Panc1 (cell line): ENCODE data around the gene UBE2Q2. TPM values are rescaled to one million over a fixed set of nuclear protein-coding genes. Genes with fewer than 3 reads are reported as not detected.
A peak's percentile ranks its signal among the peaks of the same experiment; 100 is the strongest.

Source experiments
- ATAC-seq: fragments of 200-7000 bp; cut with Tn5 transposase; 2 replicates; pipeline ENCODE4 v1.9.1; 2020; ENCODE audit warnings: mild to moderate bottlenecking, moderate library complexity
- BruUV-seq: library from RNA; stranded (reverse); fragments of 400-500 nt; replicated peaks from 2 replicates; lab custom pipeline; 2021; lab: Mats Ljungman, UMichigan
- CTCF ChIA-PET: fragments of 300-600 bp; sonication (Branson Sonifier 250); formaldehyde crosslinking; loops from one replicate; lab custom pipeline; 2022; ENCODE audit warnings: antibody characterized with exemption; lab: Charles Lee
- POLR2A ChIA-PET: fragments of 300-600 bp; sonication (Branson Sonifier 250); formaldehyde crosslinking; loops from one replicate; lab custom pipeline; 2022; ENCODE audit warnings: antibody characterized with exemption; lab: Charles Lee
- DNase-seq: peaks from one replicate; pipeline ENCODE4 v3.0.0-alpha.2; 2010; ENCODE audit warnings: low read depth, low spot score
- H3K27ac ChIP-seq: 2 replicates; pipeline ENCODE4 v1.5.1; 2011; ENCODE audit warnings: mild to moderate bottlenecking, low read length, inconsistent platforms
- H3K27me3 ChIP-seq: fragments of 200-500 bp; sonication (Bioruptor generic); 2 replicates; pipeline ENCODE4 v1.6.0; 2014; ENCODE audit warnings: low read length, inconsistent platforms; ENCODE audit not compliant: control insufficient read depth, insufficient read depth
- H3K36me3 ChIP-seq: fragments of 200-500 bp; sonication (Bioruptor generic); 2 replicates; pipeline ENCODE4 v1.5.1; 2014; ENCODE audit warnings: inconsistent platforms, mild to moderate bottlenecking, low read length, moderate library complexity; ENCODE audit not compliant: control insufficient read depth, insufficient read depth
- H3K4me1 ChIP-seq: 2 replicates; pipeline ENCODE4 v1.5.1; 2011; ENCODE audit warnings: inconsistent platforms, mild to moderate bottlenecking, low read length, moderate library complexity; ENCODE audit not compliant: control insufficient read depth, insufficient read depth
- H3K4me3 ChIP-seq, 2 experiments: 2 replicates each; pipeline ENCODE4 v1.5.1; 2011 to 2012; ENCODE audit warnings: low read depth in 2 of 2, low read length in 2 of 2, mild to moderate bottlenecking in 2 of 2, inconsistent platforms in 1 of 2, moderate library complexity in 1 of 2
- H3K9me3 ChIP-seq: fragments of 200-500 bp; sonication (Bioruptor generic); 2 replicates; pipeline ENCODE4 v1.5.1; 2014; ENCODE audit warnings: low read depth, mild to moderate bottlenecking, inconsistent platforms, low read length, moderate library complexity; ENCODE audit not compliant: control insufficient read depth, insufficient read depth
- POLR2AphosphoS5 ChIP-seq: IDR thresholded peaks from 2 replicates; pipeline ENCODE4 v1.6.1; 2012; ENCODE audit warnings: mild to moderate bottlenecking, low read depth, low read length, moderate library complexity
- SIN3A ChIP-seq: IDR thresholded peaks from 2 replicates; pipeline ENCODE4 v1.6.1; 2012; ENCODE audit warnings: low read depth, mild to moderate bottlenecking, low read length, moderate library complexity, borderline replicate concordance; ENCODE audit not compliant: insufficient read depth
- TCF7L2 ChIP-seq: IDR thresholded peaks from 2 replicates; pipeline ENCODE4 v1.6.1; 2011; ENCODE audit warnings: mild to moderate bottlenecking, low read depth, low read length, inconsistent platforms
- in situ Hi-C: cut with HindIII; loops from 2 replicates; pipeline ENCODE4 v1.10.0; 2016; ENCODE audit warnings: low sequenced_read_pairs, low pct_unique_long_range_greater_than_20kb
- intact Hi-C: fragments of 100-400 bp; cut with micrococcal nuclease; formaldehyde crosslinking; loops from one replicate; pipeline ENCODE4 v1.10.0; 2022; ENCODE audit not compliant: unreplicated experiment
- total RNA-seq: library from RNA; stranded (reverse); gene quantifications from one replicate; pipeline ENCODE4 v1.2.1, GENCODE V29; 2021; ENCODE audit not compliant: unreplicated experiment
- TF ChIP-seq, protein P1 (sequence below): fragments of 450-650 bp; IDR thresholded peaks from 2 replicates; pipeline ENCODE4 v1.5.1; 2017; ENCODE audit warnings: mild to moderate bottlenecking
- TF ChIP-seq, protein P2 (sequence below), 2 experiments: IDR thresholded peaks; 2 replicates each; pipeline ENCODE4 v1.6.1; 2011 to 2012; ENCODE audit warnings: low read depth in 2 of 2, control low read depth in 1 of 2, low read length in 1 of 2, mild to moderate bottlenecking in 1 of 2, moderate library complexity in 1 of 2; ENCODE audit not compliant: insufficient read depth in 1 of 2

The UBE2Q2 gene
- total RNA-seq, 1 experiment from 2014 or later, result 39.2 TPM

DNA sequence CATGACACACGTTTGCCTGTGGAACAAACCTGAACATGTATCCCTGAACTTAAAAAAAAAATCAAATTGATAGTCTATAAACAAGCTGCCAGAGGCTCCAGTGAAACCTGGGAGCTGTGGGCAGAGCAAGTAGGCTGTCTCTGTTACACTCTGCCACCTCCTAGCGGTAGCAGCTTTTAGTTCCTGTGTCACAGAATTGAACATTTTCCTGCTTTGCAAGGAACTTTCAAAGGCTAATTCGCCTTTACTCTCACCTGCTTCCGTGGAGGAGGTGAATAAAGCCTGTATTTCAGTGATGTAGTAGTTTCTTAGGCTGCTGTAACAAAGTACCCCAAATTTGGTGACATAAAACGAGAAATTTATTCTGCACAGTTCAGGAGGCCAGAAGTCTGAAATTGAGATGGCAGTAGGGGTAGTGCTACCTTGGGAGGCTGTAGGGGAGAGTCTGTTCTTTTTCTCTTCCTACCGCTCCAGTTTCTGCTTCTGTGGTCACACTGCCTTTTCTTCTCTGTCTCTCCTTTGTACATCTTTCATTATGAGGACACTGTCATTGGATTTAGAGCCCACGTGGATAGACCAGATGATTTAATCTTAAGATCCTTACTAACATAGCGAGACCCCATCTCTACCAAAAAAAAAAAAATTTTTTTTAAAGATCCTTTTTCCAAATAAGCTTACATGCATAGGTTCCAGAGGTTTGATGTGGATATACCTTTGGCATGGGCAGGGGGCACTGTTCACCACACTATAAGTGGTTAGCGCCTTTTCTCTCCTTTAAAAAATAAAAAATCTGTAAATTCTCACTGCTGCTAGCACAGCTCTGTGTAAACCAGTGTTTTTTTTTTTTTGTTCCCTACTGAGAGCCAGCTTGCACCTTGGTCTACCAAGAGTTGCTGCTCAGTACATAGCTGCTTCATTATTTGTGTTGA is 85.7 kb downstream of the UBE2Q2 start:
- Histone ChIP-seq H3K9me3 (no peaks in the 10 kb centered on the region), H3K36me3 (peaks cover 30% of the 10 kb centered on the region), H3K27ac (no peak overlapping the region), H3K4me1 (no peaks in the 10 kb centered on the region), H3K4me3 (no peak overlapping the region), H3K27me3 (no peaks in the 10 kb centered on the region)
- DNase-seq, result no peak
- CTCF ChIA-PET, result interaction anchor here (0.6 to 1.4 kb wide), 9 partner anchors 14 to 210 kb away, joined by 3 to 11 read pairs (median 4); no protein-coding TSS in a partner anchor
- in situ Hi-C loops, result no loop called here
- intact Hi-C loops, result loop anchor here (10.0 kb wide), 1 partner anchor 114 kb away; no protein-coding TSS in a partner anchor
- TF ChIP-seq SIN3A (no peak), POLR2AphosphoS5 (no peak)
- TF ChIP-seq, protein P1, sequence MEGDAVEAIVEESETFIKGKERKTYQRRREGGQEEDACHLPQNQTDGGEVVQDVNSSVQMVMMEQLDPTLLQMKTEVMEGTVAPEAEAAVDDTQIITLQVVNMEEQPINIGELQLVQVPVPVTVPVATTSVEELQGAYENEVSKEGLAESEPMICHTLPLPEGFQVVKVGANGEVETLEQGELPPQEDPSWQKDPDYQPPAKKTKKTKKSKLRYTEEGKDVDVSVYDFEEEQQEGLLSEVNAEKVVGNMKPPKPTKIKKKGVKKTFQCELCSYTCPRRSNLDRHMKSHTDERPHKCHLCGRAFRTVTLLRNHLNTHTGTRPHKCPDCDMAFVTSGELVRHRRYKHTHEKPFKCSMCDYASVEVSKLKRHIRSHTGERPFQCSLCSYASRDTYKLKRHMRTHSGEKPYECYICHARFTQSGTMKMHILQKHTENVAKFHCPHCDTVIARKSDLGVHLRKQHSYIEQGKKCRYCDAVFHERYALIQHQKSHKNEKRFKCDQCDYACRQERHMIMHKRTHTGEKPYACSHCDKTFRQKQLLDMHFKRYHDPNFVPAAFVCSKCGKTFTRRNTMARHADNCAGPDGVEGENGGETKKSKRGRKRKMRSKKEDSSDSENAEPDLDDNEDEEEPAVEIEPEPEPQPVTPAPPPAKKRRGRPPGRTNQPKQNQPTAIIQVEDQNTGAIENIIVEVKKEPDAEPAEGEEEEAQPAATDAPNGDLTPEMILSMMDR, result peak; percentile 74
- no TSS peak for BruUV-seq
- peak; percentile 74 for ATAC-seq
- POLR2A ChIA-PET, result interaction anchor here (0.6 to 0.7 kb wide), 4 partner anchors 13 to 100 kb away, joined by 3 to 7 read pairs (median 6); no protein-coding TSS in a partner anchor

DNA sequence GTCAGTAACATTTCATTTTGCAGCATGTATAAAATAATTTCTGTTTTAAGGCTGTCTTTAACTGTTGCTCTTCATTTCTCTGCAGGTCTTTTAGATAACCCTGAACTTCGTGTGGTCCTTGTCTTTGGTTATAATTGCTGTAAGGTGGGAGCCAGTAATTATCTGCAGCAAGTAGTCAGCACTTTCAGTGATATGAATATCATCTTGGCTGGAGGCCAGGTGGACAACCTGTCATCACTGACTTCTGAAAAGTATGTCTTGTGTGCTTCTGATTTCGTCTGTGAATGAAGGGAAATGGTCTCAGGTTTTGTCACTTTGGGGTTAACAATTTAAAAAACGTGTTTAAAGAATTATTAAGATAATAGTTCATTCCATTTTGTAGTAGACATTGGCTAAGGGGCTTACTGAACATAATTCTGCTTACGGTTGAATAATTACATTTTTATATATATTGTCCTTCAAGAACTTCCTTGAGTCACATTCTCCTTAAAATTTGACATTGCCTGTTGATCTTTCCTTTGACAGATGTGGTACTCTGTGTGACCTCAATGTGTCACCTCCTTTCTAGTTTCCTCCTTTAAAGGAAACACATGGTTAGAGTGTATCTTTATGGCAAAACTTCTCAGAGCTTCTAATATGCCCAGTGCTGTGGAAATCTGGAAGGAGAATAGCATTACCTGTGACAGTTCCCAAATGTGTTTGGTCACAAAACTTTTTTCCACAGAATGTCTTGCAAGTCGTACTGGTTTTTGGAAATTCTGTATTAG is 86.7 kb downstream of the UBE2Q2 start:
- H3K27me3 ChIP-seq, result no peaks in the 10 kb centered on the region
- ChIA-PET CTCF (interaction anchor here (1.2 to 1.4 kb wide), 2 partner anchors 120 to 209 kb away, joined by 3 to 11 read pairs; no protein-coding TSS in a partner anchor), POLR2A (interaction anchor here (0.7 kb wide), 1 partner anchor 43 kb away, joined by 3 read pairs; no protein-coding TSS in a partner anchor)
- no peak overlapping the region for H3K4me3 ChIP-seq
- no peak overlapping the region for H3K27ac ChIP-seq
- intact Hi-C loops, result loop anchor here (10.0 kb wide), 1 partner anchor 115 kb away; no protein-coding TSS in a partner anchor
- DNase-seq (no peak), ATAC-seq (no peak)
- in situ Hi-C loops, result no loop called here
- TF ChIP-seq POLR2AphosphoS5, result no peak
- TF ChIP-seq TCF7L2, result no peak
- TF ChIP-seq, protein P2, sequence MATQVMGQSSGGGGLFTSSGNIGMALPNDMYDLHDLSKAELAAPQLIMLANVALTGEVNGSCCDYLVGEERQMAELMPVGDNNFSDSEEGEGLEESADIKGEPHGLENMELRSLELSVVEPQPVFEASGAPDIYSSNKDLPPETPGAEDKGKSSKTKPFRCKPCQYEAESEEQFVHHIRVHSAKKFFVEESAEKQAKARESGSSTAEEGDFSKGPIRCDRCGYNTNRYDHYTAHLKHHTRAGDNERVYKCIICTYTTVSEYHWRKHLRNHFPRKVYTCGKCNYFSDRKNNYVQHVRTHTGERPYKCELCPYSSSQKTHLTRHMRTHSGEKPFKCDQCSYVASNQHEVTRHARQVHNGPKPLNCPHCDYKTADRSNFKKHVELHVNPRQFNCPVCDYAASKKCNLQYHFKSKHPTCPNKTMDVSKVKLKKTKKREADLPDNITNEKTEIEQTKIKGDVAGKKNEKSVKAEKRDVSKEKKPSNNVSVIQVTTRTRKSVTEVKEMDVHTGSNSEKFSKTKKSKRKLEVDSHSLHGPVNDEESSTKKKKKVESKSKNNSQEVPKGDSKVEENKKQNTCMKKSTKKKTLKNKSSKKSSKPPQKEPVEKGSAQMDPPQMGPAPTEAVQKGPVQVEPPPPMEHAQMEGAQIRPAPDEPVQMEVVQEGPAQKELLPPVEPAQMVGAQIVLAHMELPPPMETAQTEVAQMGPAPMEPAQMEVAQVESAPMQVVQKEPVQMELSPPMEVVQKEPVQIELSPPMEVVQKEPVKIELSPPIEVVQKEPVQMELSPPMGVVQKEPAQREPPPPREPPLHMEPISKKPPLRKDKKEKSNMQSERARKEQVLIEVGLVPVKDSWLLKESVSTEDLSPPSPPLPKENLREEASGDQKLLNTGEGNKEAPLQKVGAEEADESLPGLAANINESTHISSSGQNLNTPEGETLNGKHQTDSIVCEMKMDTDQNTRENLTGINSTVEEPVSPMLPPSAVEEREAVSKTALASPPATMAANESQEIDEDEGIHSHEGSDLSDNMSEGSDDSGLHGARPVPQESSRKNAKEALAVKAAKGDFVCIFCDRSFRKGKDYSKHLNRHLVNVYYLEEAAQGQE (IDR thresholded peaks at IDR 0.05; ENCODE audit: insufficient read depth in 1 of 2, low read depth in 2 of 2, low read length in 1 of 2), result no peak
- TF ChIP-seq, protein P1, result no peak
- no peak for TF ChIP-seq SIN3A
- H3K9me3 ChIP-seq, result no peaks in the 10 kb centered on the region
- no TSS peak for BruUV-seq
- H3K4me1 ChIP-seq, result no peaks in the 10 kb centered on the region
- peaks cover 34% of the 10 kb centered on the region for H3K36me3 ChIP-seq
